Measurements from ENCODE around the gene NCK2.

The NCK2 gene

GRCh38 chr2:105744909-105745853, at the start of gene NCK2:
Gene NCK2 (plus strand): TSS chr2:105744912. CDS start chr2:105855064, 110,152 bp downstream.
- no peak for DNase-seq

DNA sequence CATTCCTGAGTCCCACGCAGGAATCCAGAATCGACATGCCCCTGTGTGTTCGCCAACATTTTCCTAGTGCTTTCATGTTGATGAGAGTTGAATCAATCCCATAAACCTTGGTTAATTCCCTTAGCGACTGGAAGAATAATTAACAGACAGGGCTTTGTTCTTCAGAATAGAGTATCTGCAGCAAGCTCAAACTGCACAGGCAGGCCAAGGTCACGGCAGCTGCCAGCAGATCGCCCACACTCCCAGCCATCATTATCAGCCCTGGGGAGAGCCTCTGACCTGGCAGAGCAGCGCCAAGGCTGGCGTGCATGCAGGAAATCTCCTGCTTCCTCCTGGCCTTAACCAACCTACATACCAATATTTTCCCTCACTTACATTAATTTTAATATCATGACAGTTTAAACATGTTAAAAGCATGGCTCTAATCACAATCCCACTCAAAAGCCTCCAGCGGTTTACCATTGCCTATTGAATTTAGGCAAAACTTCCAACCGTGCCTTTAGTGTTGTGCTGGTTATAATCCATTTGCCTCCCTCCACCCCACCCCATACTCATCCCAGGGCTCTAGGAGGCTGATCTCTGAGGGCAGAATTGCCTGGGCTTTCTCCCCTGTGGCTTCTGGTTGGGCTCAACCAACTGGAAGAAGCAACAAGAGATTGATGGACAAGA, 46.8 kb upstream of the NCK2 start:
- no peak for DNase-seq

- no peak for DNase-seq
These were observed 45.9 kb upstream of the NCK2 start for GRCh38 chr2:105698820-105699219.

GRCh38 chr2:105701042-105701441, 43.7 kb upstream of the NCK2 start:
- DNase-seq = no peak

GRCh38 chr2:105708697-105709096, 36.0 kb upstream of the NCK2 start:
- no peak for DNase-seq

GRCh38 chr2:105711394-105711793, 33.3 kb upstream of the NCK2 start:
- DNase-seq = no peak

DNA sequence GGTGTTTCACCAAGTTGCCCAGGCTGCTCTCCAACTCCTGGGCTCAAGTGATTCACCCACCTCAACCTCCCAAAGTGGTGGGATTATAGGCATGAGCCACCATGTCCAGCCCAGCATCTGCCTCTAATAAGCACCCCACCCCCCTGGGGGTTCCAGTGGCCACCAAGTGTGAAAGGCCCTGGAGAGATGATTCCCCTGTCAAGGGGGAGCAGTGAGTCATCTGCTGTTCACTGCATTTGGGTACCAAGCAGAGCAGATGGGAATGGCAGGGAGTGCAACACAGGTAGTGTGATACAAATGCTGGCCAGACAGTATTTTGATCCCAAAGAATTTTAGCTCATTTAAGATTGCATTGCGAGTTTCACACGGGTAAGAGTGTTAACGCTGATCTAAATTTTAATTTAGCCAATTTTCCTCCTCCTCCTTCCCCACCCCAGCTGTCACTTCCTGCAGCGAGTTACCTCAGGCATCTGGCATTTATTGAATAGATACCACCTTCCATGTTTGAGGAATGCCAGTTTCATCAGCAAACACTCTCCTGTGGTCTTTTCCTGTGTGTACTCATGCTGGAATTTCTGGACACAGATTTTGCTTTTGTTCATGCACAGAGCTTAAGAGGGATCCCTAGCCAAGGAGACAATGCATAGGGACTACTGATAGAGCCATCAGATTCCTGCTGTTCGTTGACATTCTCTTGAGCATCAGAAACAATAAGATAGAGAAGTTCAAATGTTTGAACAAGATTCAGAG, 32.4 kb upstream of the NCK2 start:
- DNase-seq = no peak

DNA sequence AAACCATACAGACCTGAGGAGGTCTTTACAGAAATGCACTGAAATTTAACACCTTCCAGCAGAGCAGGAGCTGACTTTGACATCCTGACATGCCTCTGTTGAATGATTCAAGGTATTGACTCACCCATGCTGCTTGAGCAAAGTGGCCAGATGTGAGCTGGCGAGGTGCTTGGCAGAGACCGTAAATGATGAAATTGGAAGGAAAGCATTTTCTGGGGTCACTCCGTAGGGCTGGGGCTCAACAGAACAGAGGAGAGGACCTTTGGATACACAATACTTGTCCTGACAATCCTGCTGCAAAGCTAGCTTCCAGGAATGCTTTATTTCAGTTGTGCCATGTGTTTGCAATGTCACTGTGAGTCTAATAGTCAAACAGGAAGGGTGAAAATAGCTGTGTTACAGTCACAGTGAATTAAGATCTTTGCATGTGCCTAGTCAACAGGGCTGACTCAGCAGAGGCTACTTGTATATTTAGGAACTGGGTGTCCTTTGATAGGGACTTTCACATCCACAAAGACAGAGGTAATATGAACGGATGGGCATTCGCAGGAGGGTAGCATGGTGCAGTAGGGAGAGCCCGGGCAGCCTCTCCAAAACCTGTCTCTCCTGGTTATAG, 31.6 kb upstream of the NCK2 start:
- no peak for DNase-seq

DNA sequence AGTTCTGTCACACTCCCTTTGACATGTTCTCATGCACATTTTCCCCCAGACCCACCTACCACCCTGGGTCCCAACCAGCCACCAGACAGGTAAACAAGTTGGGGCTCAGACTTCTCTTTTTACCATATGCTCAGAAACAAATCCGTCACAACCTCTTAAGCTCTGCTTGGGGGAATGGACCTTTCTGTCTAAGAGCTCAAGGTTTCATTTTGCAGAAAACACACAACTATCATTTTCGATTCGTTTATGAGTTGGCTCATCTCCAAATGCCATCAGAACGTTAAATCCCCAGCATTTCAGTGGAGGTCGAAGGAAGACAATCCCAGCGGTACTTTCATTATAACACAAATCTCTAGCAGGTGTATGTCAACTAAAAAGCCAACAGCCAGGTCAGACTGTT, 30.6 kb upstream of the NCK2 start:
- DNase-seq = no peak

GRCh38 chr2:105718846-105719481, 25.7 kb upstream of the NCK2 start:
- DNase-seq = no peak

DNA sequence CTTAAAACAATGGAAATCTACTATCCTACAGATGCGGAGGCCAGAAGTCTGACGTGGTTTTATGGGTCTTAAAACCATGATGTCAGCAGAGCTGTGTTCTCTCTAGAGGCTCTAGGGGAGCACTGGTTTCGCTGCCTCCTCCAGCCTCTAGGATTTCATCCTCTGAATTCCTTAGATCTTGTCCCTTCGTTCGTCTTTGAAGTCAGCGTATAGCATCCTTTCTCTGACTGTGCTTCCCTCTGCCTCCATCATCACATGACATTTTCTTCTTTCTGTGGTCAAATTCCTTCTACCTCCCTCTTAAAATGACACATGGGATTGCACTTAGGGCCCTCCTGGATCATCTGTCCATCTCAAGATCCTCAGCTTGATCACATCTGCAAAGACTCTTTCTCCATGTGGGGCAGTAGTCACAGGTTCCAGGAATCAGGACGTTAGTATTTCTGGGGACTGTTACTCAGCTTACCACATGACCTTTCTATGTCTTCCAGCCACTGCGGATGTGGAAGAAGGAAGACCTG, 22.7 kb upstream of the NCK2 start:
- DNase-seq = no peak

- DNase-seq = no peak
These were observed 21.9 kb upstream of the NCK2 start for GRCh38 chr2:105722726-105723297.

DNA sequence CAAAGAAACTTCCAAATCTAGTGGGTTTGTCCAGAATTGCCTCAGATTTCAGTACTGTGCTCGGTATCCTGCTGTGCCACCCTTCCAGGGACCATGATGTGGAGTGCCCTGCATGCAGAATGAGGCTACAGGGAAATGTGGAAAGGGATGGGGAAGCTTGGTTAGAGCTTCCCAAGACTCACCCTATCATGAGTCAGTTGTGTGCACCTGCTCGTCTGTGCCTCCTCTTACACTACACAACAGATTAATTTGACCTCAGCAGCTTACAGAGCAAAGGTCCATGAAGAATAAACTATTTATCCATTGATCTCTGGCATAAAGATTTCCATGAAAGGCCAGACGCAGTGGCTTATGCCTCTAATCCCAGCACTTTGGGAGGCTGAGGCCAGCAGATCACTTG, 21.3 kb upstream of the NCK2 start:
- no peak for DNase-seq

- no peak for DNase-seq
These were observed 19.3 kb upstream of the NCK2 start for GRCh38 chr2:105725388-105725787.

GRCh38 chr2:105730170-105730569, 14.5 kb upstream of the NCK2 start:
- no peak for DNase-seq

DNA sequence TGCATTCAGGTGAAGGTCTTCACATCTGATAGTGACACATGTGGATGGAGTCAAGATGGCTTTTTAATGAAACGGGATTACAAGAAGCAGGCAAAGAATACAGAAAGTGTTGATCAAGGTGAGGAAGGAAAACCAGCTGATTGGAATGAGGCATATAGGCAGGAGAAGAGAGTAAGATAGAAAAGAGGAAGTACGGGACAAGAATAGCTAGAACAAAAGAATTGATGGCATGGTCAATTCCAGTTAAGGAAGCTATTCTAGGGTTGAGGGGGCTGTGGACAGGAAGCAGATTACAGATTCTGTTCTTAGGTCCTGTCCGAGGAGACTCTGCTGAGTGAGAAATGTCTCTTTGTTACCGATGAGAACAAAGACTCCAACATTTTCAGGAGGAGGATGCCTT, 13.2 kb upstream of the NCK2 start:
- DNase-seq = no peak

DNA sequence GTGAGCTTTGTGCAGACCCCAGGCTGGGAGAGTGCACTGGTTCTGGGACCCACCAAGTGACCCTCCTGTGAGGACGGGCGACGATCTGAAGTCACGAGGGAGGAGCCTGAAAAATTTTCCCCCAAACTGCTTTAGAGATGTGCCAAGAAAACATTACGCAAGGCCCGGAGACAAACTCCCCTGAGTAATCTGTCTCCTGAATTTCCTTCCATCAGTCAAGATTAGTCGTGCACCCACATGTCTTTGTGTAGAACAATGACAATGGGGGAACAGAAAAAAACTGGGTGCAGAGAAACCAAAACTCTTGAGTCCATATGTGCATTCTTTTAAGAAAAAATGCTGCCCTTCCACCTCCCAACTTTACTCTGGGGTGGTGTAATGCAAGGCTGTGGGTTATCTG, 12.6 kb upstream of the NCK2 start:
- DNase-seq = no peak

DNA sequence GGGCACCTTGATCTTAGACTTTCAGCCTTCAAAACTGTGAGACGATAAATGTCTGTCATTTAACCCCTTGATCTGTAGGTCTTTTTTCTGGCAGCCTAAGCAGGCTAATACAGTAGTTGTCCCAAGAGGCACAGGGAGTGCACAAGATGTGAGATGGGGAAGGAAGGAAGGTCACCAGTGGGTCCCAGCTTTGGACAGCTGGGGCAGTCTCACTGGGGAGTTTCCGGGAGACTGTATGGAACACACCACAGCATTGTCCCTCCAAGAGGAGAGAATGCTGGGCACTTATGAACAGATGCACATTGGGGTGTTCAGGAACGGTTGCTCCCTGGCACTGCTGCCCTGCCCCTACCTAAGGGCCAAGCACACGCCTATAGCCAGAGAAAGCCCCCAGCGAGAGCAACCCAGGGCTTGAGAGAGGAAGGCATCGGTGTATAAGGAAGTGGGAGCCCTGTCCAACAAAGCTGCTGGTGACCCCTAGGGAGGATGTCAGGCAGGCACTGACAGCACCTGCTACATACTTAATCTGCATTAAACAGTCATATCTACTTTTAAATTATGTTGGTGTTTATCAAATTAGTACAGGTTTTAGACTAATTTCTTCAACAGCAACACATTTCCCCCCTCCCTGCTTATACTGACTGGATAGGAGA, 11.6 kb upstream of the NCK2 start:
- no peak for DNase-seq

GRCh38 chr2:105733875-105734274, 10.8 kb upstream of the NCK2 start:
- DNase-seq = no peak

DNA sequence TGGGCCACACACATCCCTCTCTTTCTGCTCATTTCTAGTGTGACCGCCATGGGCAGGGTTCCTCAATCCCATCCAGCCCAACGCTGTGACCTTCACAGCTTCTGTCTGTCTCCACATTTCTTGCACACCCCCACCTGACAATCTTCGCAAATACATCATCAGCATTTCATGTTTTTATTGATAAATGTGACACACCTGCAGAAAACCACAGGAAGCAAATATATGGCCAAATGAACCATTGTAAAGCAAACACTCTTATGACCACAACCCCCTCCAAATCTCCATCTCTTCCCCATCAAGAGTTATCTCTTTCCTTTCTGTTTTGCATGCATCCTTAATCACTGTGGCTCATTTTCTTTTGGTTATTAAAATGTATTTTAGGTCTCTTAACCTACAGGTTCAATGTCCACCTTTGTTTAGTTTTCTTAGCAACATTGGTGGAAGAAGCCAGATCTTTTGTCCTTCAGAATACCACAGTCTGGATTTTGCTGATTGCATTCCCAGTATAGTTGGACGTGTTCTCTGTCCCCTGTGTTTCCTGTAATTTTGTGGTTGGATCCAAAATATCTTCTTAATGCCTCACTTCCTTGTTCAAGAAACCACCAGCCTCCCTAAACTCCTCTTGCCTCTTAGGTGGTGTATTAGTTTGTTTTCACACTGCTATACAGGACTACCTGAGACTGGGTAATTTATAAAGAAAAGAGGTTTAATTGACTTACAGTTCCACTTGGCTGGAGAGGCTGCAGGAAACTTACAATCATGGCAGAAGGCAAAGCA, 9.8 kb upstream of the NCK2 start:
- DNase-seq = no peak

- no peak for DNase-seq
These were observed 8.6 kb upstream of the NCK2 start for GRCh38 chr2:105736145-105736544.
